ENCODE measurements around the gene TJP3. TPM values are rescaled to one million over a fixed set of nuclear protein-coding genes. Genes with fewer than 3 reads are reported as not detected.

Gene TJP3
- total and polyA plus RNA-seq, 2 donors from 2014 or later, result 26.5 to 32.5 TPM

GRCh38 chr19:3671680-3672574, 36.3 kb upstream of the TJP3 start:
- no peak for FAIRE-seq
- Histone ChIP-seq H3K27ac (ENCODE audit: low read depth in 2 of 2, low read length in 2 of 2) (peak overlapping the region; percentile 89 to 95), H3K4me3 (ENCODE audit: low read length in 3 of 3) (peak overlapping the region in 1 of 3 donors; percentile 21), H3K4me1 (ENCODE audit: control insufficient read depth in 2 of 3, insufficient read depth in 2 of 3, low read depth in 1 of 3, low read length in 3 of 3) (peaks cover 0 to 18% (median 0%) of the 10 kb centered on the region in 3 donors), H3K9me3 (ENCODE audit: control insufficient read depth in 2 of 3, insufficient read depth in 1 of 3, low read length in 3 of 3) (no peaks in the 10 kb centered on the region), H3K9ac (ENCODE audit: low read length in 3 of 3) (peak overlapping the region in 1 of 3 donors; percentile 51), H3K27me3 (ENCODE audit: control insufficient read depth, insufficient read depth, low read length) (no peaks in the 10 kb centered on the region), H3K36me3 (ENCODE audit: control insufficient read depth in 2 of 3, insufficient read depth in 3 of 3, low read length in 3 of 3) (no peaks in the 10 kb centered on the region)
- no peak for TF ChIP-seq CTCF (IDR thresholded peaks at IDR 0.05; ENCODE audit: borderline replicate concordance, extremely low read depth, insufficient read depth)
- peak in 3 of 5 donors; percentile 44 to 58 (median 53) for DNase-seq
- intact Hi-C loops (cut with DNase I), result no loop called here

GRCh38 chr19:3672575-3672948, 35.6 kb upstream of the TJP3 start:
- no peak for FAIRE-seq
- Histone ChIP-seq H3K27ac (ENCODE audit: low read depth in 2 of 2, low read length in 2 of 2) (peak overlapping the region in 1 of 2 donors; percentile 95), H3K9ac (ENCODE audit: low read length in 3 of 3) (no peak overlapping the region), H3K4me1 (ENCODE audit: control insufficient read depth in 2 of 3, insufficient read depth in 2 of 3, low read depth in 1 of 3, low read length in 3 of 3) (peaks cover 0 to 18% (median 0%) of the 10 kb centered on the region in 3 donors), H3K36me3 (ENCODE audit: control insufficient read depth in 2 of 3, insufficient read depth in 3 of 3, low read length in 3 of 3) (no peaks in the 10 kb centered on the region), H3K4me3 (ENCODE audit: low read length in 3 of 3) (no peak overlapping the region), H3K9me3 (ENCODE audit: control insufficient read depth in 2 of 3, insufficient read depth in 1 of 3, low read length in 3 of 3) (no peaks in the 10 kb centered on the region), H3K27me3 (ENCODE audit: control insufficient read depth, insufficient read depth, low read length) (no peaks in the 10 kb centered on the region)
- DNase-seq, result no peak
- no peak for TF ChIP-seq CTCF (IDR thresholded peaks at IDR 0.05; ENCODE audit: borderline replicate concordance, extremely low read depth, insufficient read depth)
- intact Hi-C loops (cut with DNase I), result no loop called here

GRCh38 chr19:3672993-3673392, 35.2 kb upstream of the TJP3 start:
- DNase-seq (no peak), FAIRE-seq (no peak)
- Histone ChIP-seq H3K27ac (ENCODE audit: low read depth in 2 of 2, low read length in 2 of 2) (no peak overlapping the region), H3K36me3 (ENCODE audit: control insufficient read depth in 2 of 3, insufficient read depth in 3 of 3, low read length in 3 of 3) (no peaks in the 10 kb centered on the region), H3K9me3 (ENCODE audit: control insufficient read depth in 2 of 3, insufficient read depth in 1 of 3, low read length in 3 of 3) (no peaks in the 10 kb centered on the region), H3K4me1 (ENCODE audit: control insufficient read depth in 2 of 3, insufficient read depth in 2 of 3, low read depth in 1 of 3, low read length in 3 of 3) (peaks cover 0 to 18% (median 0%) of the 10 kb centered on the region in 3 donors), H3K9ac (ENCODE audit: low read length in 3 of 3) (no peak overlapping the region), H3K27me3 (ENCODE audit: control insufficient read depth, insufficient read depth, low read length) (no peaks in the 10 kb centered on the region), H3K4me3 (ENCODE audit: low read length in 3 of 3) (no peak overlapping the region)
- intact Hi-C loops (cut with DNase I), result no loop called here
- no peak for TF ChIP-seq CTCF (IDR thresholded peaks at IDR 0.05; ENCODE audit: borderline replicate concordance, extremely low read depth, insufficient read depth)
